MM.1S (cell line): ENCODE data around the gene CLDN7.

Source experiments
- EZH2 ChIP-seq: fragments of 300-600 bp; sonication (generic); optimal IDR thresholded peaks from 2 replicates; pipeline ENCODE3; 2017; ENCODE audit warnings: low read depth, mild to moderate bottlenecking, antibody characterized with exemption, low read length, mixed read lengths
- TF ChIP-seq, protein P1 (sequence below): fragments of 300-600 bp; sonication (generic); IDR thresholded peaks from 2 replicates; pipeline ENCODE4 v1.5.1; 2016; ENCODE audit warnings: antibody characterized with exemption, low read length, mixed read lengths

DNA sequence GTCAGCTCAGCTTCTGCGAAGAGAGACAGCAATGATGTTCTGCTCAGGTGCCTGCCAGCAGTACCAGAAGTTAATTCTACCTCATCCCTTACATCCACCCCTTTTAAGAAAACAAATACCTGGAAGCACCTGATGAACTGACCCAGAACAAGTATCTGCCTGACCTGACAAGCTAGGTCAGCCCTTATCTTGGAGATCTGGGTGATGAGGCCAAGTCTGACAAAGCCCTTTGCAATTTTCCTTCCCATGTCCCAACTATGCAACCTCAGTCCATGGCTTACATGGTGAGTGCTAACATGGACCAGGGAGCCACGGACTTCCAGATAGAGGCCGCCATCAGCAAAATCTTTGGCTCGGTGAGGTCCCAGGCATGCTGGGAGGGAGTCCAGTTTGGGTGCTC, 38.9 kb downstream of the CLDN7 start:
- TF ChIP-seq, protein P1, sequence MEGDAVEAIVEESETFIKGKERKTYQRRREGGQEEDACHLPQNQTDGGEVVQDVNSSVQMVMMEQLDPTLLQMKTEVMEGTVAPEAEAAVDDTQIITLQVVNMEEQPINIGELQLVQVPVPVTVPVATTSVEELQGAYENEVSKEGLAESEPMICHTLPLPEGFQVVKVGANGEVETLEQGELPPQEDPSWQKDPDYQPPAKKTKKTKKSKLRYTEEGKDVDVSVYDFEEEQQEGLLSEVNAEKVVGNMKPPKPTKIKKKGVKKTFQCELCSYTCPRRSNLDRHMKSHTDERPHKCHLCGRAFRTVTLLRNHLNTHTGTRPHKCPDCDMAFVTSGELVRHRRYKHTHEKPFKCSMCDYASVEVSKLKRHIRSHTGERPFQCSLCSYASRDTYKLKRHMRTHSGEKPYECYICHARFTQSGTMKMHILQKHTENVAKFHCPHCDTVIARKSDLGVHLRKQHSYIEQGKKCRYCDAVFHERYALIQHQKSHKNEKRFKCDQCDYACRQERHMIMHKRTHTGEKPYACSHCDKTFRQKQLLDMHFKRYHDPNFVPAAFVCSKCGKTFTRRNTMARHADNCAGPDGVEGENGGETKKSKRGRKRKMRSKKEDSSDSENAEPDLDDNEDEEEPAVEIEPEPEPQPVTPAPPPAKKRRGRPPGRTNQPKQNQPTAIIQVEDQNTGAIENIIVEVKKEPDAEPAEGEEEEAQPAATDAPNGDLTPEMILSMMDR, result no peak
- no peak for TF ChIP-seq EZH2
